ENCODE measurements around the gene MCF2L2.

The MCF2L2 gene

DNA sequence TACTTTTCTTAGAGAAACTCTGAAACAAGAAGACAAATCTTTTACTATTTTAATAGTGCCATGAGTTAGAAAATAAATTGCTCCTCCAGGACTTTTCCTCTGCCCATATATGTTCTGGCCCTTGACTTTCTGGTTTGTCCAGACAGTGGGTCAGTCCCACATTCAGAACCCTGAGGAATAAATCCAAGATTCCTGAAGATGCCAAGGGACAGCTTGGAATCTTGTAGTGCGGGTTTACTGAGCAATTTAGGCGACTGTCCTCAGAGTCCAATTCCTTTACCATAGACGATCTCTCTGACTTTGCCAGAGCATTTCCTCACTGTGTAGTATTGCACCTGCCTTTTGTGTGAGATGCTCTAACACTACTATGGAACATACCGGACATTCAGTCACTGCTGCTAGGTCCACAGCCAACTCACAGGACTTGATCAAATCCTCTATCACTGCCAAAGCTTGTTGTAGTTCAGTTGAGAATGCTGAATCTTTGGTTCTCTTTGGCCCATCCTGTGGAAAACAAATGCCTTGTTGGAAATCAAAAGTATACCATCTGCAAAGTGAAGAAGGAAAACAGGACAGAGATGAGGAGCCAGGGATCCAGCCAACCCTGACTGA is 212.7 kb downstream of the MCF2L2 start:
- DNase-seq (ENCODE audit: low spot score): no peak
- no peak overlapping the region for H3K27ac ChIP-seq
- CTCF ChIA-PET: interaction anchor here (0.7 kb wide), 1 partner anchor 112 kb away, joined by 4 read pairs; no protein-coding TSS in a partner anchor
- TF ChIP-seq, protein P1, sequence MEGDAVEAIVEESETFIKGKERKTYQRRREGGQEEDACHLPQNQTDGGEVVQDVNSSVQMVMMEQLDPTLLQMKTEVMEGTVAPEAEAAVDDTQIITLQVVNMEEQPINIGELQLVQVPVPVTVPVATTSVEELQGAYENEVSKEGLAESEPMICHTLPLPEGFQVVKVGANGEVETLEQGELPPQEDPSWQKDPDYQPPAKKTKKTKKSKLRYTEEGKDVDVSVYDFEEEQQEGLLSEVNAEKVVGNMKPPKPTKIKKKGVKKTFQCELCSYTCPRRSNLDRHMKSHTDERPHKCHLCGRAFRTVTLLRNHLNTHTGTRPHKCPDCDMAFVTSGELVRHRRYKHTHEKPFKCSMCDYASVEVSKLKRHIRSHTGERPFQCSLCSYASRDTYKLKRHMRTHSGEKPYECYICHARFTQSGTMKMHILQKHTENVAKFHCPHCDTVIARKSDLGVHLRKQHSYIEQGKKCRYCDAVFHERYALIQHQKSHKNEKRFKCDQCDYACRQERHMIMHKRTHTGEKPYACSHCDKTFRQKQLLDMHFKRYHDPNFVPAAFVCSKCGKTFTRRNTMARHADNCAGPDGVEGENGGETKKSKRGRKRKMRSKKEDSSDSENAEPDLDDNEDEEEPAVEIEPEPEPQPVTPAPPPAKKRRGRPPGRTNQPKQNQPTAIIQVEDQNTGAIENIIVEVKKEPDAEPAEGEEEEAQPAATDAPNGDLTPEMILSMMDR (conservative IDR thresholded peaks at IDR 0.05; ENCODE audit: low read depth): no peak
- POLR2A ChIA-PET (ENCODE audit: low non-redundant PET): no interaction called here

- POLR2A ChIA-PET (ENCODE audit: low non-redundant PET): no interaction called here
- no peak for DNase-seq (ENCODE audit: low spot score)
- H3K27ac ChIP-seq: no peak overlapping the region
- CTCF ChIA-PET: interaction anchor here (0.6 kb wide), 1 partner anchor 235 kb away, joined by 4 read pairs; no protein-coding TSS in a partner anchor
- TF ChIP-seq, protein P1 (conservative IDR thresholded peaks at IDR 0.05; ENCODE audit: low read depth): no peak
Observed at GRCh38 chr3:183214277-183214612, 214.2 kb downstream of the MCF2L2 start.

DNA sequence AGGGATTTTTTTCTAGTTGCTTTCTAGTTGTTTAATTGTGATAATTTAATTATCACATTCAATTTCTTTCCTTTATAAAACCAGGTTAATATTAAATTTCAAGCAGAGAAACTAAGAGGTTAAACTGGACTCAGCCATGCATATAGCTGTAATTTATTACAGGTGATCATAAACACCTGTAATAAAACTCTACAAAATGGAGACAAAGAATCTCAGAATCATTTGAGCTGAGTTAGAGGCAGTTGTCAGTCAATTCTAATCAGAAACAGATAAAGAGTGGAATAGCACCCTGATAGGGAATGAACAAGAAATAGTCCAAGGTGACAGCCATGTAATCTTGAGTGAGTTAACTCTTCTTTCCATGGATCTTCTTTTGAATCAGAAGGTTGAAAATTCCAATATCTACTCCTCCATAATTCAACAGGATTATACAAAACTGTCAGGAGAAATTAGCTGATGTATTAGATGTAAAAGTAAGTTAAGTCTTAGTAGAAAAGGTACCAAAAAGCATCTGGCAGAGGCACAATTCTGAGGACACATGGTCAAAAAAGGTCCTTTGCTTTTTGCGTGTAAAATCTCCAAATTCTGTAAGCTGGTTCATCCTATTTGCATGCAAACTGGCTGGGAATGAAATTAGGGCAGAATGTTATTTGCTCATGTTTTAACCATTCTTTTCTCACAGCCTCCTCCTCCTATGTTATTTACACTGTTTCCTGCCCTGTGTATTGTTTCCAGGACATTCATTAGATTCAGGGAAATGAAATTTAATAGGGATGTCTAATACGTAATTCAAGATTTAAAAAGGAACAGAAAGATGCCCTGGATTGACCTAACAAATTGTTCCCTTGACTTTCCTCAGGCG is 214.8 kb downstream of the MCF2L2 start:
- CTCF ChIA-PET: interaction anchor here (0.6 kb wide), 1 partner anchor 236 kb away, joined by 4 read pairs; no protein-coding TSS in a partner anchor
- POLR2A ChIA-PET (ENCODE audit: low non-redundant PET): no interaction called here
- DNase-seq (ENCODE audit: low spot score): no peak
- H3K27ac ChIP-seq: no peak overlapping the region
- TF ChIP-seq, protein P1 (conservative IDR thresholded peaks at IDR 0.05; ENCODE audit: low read depth): no peak

DNA sequence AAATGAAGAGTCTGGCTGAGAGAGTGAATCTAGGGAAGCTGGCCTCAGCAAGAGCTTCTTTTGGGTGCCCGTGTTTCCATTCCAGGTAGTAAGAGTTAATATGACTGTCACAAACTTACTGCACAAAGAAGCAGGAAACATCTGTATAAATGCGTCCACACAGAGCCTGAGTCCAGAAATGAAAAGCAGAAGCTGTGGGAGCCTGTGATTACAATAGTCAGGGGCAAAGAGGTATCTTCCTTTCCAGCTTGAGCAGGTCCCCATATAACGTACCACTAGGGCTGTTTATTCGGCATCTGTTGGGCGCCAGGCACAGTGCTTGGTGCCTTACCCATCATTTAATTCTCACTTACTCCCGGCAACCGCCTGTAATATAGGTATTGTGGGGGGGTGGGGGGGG is 215.9 kb downstream of the MCF2L2 start:
- TF ChIP-seq, protein P1 (conservative IDR thresholded peaks at IDR 0.05; ENCODE audit: low read depth): no peak
- H3K27ac ChIP-seq: no peak overlapping the region
- DNase-seq (ENCODE audit: low spot score): no peak
- ChIA-PET POLR2A (ENCODE audit: low non-redundant PET) (no interaction called here), CTCF (no interaction called here)

- TF ChIP-seq, protein P1 (conservative IDR thresholded peaks at IDR 0.05; ENCODE audit: low read depth): no peak
- CTCF ChIA-PET: no interaction called here
- POLR2A ChIA-PET (ENCODE audit: low non-redundant PET): no interaction called here
- no peak for DNase-seq (ENCODE audit: low spot score)
- H3K27ac ChIP-seq: no peak overlapping the region
Observed at GRCh38 chr3:183212096-183212495, 216.3 kb downstream of the MCF2L2 start.

GRCh38 chr3:183211352-183211751 is 217.1 kb downstream of the MCF2L2 start:
- ChIA-PET CTCF (no interaction called here), POLR2A (ENCODE audit: low non-redundant PET) (no interaction called here)
- DNase-seq (ENCODE audit: low spot score): no peak
- H3K27ac ChIP-seq: no peak overlapping the region
- TF ChIP-seq, protein P1 (conservative IDR thresholded peaks at IDR 0.05; ENCODE audit: low read depth): no peak

All from RWPE1 (cell line).